CD4-positive, alpha-beta T cell treated with Interleukin-4 for 1 hour (primary cell): ENCODE results near the gene BTNL9.
"Not testable (repeated sequence)": the region's sequence is repeated elsewhere in the genome, so short reads cannot be mapped to it uniquely, and the experiment has no call there.

Source experiments
- DNase-seq, 2 donors: peaks; one replicate each; pipeline ENCODE4 v3.0.0-alpha.2; 2020 to 2022

BTNL9 gene

DNA sequence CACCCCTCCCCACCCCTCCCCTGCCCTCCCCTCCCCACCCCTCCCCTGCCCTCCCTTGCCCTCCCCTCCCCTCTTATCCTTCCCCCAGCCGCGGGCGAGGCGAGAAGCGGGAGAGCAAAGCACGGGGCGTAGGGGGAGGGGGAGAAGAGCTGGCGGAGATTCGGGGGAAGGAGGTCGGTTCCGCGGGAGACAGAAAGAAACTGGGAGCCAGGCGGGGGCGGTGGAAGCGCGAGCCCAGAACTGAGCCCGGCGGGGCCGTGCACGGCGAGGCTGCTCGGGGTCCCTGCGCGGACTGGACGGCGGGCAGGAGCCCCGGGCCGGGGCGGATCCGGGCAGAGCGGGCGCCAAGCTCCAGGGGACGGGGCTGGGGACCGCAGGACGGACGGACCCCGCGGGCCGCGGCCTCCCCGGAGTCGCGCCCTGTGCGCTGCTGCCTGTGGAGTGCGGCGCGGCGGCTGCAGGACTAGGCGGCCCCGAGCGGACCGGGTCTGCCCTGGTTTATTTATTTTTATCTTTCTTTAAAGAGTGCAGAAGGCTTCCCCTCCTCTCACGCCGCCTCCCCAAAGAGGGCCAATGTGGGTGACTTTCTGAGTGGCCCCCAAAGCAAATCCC lies 61.1 kb downstream of the BTNL9 start:
- DNase-seq = not testable (repeated sequence)

- DNase-seq = not testable (repeated sequence)
Observed at GRCh38 chr5:181101930-181102674, 62.0 kb downstream of the BTNL9 start.

DNA sequence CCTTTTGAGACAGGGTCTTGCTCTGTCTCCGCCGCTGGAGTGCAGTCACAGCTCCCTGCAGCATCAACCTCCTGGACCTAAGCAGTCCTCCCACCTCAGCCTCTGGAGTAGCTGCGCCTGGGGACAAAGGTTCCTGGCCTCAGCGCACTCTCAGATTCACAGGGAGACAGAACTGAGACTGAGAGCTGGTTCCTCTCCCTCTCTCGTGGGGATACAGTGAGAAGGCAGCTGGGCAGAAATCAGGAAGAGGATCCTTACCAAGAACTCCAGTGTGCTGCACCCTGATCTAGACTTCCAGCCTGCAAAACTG lies 64.1 kb downstream of the BTNL9 start:
- DNase-seq = not testable (repeated sequence)

- not testable (repeated sequence) for DNase-seq
Observed at GRCh38 chr5:181104606-181105390, 64.7 kb downstream of the BTNL9 start.

GRCh38 chr5:181105391-181106025 lies 65.4 kb downstream of the BTNL9 start:
- DNase-seq = no peak

DNA sequence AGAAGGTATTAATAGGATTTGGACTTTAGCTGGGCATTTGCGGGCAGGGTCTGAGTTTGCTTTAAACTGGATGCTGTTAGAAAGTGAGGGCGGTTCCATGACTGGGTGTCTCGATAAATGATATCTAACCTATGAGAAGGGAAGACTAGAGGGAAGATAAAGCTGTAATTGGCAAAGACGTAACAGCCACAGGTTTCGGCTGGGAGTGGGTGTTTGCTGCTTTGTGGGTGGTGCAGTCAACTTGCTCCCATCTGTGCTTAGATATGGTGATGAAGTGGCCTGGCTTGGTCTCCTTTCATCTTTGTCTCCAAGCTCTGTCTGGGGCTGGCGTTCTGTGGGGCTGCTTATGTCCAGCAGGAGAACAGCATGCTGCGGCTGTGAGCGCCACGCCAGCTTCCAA lies 67.6 kb downstream of the BTNL9 start:
- DNase-seq = no peak

GRCh38 chr5:181108578-181109165 lies 68.6 kb downstream of the BTNL9 start:
- no peak for DNase-seq

GRCh38 chr5:181109489-181110013 lies 69.5 kb downstream of the BTNL9 start:
- no peak for DNase-seq

- DNase-seq = no peak
Observed at GRCh38 chr5:181111010-181111409, 70.9 kb downstream of the BTNL9 start.
